Right lobe of liver (tissue), 6 donors: ENCODE results near the gene ANKRD13B. TPM values are rescaled to one million over a fixed set of nuclear protein-coding genes. Genes with fewer than 3 reads are reported as not detected.
A peak's percentile ranks its signal among the peaks of the same experiment; 100 is the strongest.

Experiments used
- ATAC-seq, 4 donors: fragments of 200-7000 bp; cut with Tn5 transposase; one replicate each; pipeline ENCODE4 v1.9.1; 2020; ENCODE audit warnings: mild to moderate bottlenecking in 4 of 4, moderate library complexity in 4 of 4
- DNase-seq, 3 donors: peaks; one replicate each; pipeline ENCODE4 v3.0.0-alpha.2; 2020
- H3K27ac ChIP-seq, 3 donors: fragments of 200-600 bp; one replicate each; pipeline ENCODE4 v1.8.0; 2022
- H3K27me3 ChIP-seq, 2 donors: fragments of 200-600 bp; one replicate each; pipeline ENCODE4 v1.8.0; 2022
- H3K36me3 ChIP-seq, 4 donors: fragments of 200-600 bp; sonication (generic) in 1 of 4; one replicate each; pipeline versions ENCODE4 v1.5.1 to v1.8.0; 2017 to 2022; ENCODE audit warnings: control low read depth in 1 of 4
- H3K4me1 ChIP-seq, 4 donors: fragments of 200-600 bp; sonication (generic) in 1 of 4; one replicate each; pipeline versions ENCODE4 v1.5.1 to v1.8.0; 2017 to 2022; ENCODE audit warnings: control low read depth in 1 of 4
- H3K4me3 ChIP-seq, 3 donors: fragments of 200-600 bp; one replicate each; pipeline ENCODE4 v1.8.0; 2022
- H3K9me3 ChIP-seq, 4 donors: fragments of 200-600 bp; sonication (generic) in 1 of 4; one replicate each; pipeline versions ENCODE4 v1.5.1 to v1.8.0; 2017 to 2022; ENCODE audit warnings: control low read depth in 1 of 4
- CTCF ChIP-seq, 4 donors: fragments of 200-600 bp in 3 of 4; fragments of 450-650 bp in 1 of 4; IDR thresholded peaks; one replicate each; pipeline versions ENCODE4 v1.5.1 to v1.8.0; 2016 to 2022; ENCODE audit warnings: antibody characterized with exemption in 4 of 4, mild to moderate bottlenecking in 2 of 4
- POLR2A ChIP-seq: fragments of 450-650 bp; IDR thresholded peaks from one replicate; pipeline ENCODE4 v1.6.1; 2017; ENCODE audit warnings: antibody characterized with exemption, mild to moderate bottlenecking
- WGBS: methylation state at CpG from one replicate; pipeline ENCODE4 v1.1.6; 2018; ENCODE audit warnings: low coverage, low lambda C conversion rate; ENCODE audit not compliant: insufficient coverage; ENCODE audit errors: missing lambda C conversion rate; 5-methylcytosine and 5-hydroxymethylcytosine counted together
- intact Hi-C, 2 donors: fragments of 100-400 bp; cut with DNase I; formaldehyde crosslinking; loops; one replicate each; pipeline versions ENCODE4 v1.11.2 to v1.14.1; 2022
- total RNA-seq, 6 experiments: library from RNA; depleted of rRNA in 2 of 6; stranded (reverse); fragments of >200 nt in 2 of 6; fragmentation: NEBNext Ultra II Directional in 3 of 6; extraction: Animal tissue kit (Norgen Biotek cat#: 25700) in 3 of 6; gene quantifications; one replicate each; pipeline versions ENCODE4 v1.1.0 to v1.2.4, GENCODE V29; 2016 to 2023
- donor health status: DM: no; HTN: yes; CAD: no.
- donor health status: DM: no; HTN: no; CAD: no.
- donor health status: DM: no; HTN: no; CAD: no.
- donor health status: DM: no; HTN: yes; CAD: no.
- donor health status: DM: no; HTN: yes; CAD: no.

ANKRD13B gene
- total RNA-seq, 6 experiments from 2014 or later: 0.37 to 1.6 (median 0.88) TPM

GRCh38 chr17:29594519-29595090 is 1.7 kb downstream of the ANKRD13B start:
- Histone ChIP-seq H3K4me3 (no peak overlapping the region), H3K4me1 (peaks cover 0 to 27% (median 13%) of the 10 kb centered on the region in 4 donors), H3K9me3 (no peaks in the 10 kb centered on the region), H3K36me3 (no peaks in the 10 kb centered on the region), H3K27ac (no peak overlapping the region), H3K27me3 (no peaks in the 10 kb centered on the region)
- no peak for ATAC-seq
- intact Hi-C loops: no loop called here
- WGBS: 67% methylated on average over 1 of the region's 11 CpGs
- TF ChIP-seq POLR2A: no peak
- peak in 1 of 3 donors; percentile 45 for DNase-seq

GRCh38 chr17:29595107-29595942 is 2.4 kb downstream of the ANKRD13B start:
- Histone ChIP-seq H3K27me3 (no peaks in the 10 kb centered on the region), H3K4me3 (no peak overlapping the region), H3K4me1 (peaks cover 0 to 21% (median 10%) of the 10 kb centered on the region in 4 donors), H3K36me3 (no peaks in the 10 kb centered on the region), H3K9me3 (no peaks in the 10 kb centered on the region), H3K27ac (no peak overlapping the region)
- TF ChIP-seq CTCF (IDR thresholded peaks at IDR 0.05) (no peak), POLR2A (no peak)
- WGBS: 86% methylated on average over 2 of the region's 7 CpGs
- ATAC-seq: no peak
- DNase-seq: no peak
- intact Hi-C loops: no loop called here

- H3K4me3 ChIP-seq: no peak overlapping the region
- H3K36me3 ChIP-seq: no peaks in the 10 kb centered on the region
- H3K9me3 ChIP-seq: no peaks in the 10 kb centered on the region
- H3K4me1 ChIP-seq: peaks cover 0 to 17% (median 8%) of the 10 kb centered on the region in 4 donors
- H3K27me3 ChIP-seq: no peaks in the 10 kb centered on the region
- 72% methylated on average over 2 of the region's 12 CpGs for WGBS
- DNase-seq: peak in 1 of 3 donors; percentile 10
- TF ChIP-seq POLR2A (no peak), CTCF (IDR thresholded peaks at IDR 0.05) (no peak)
- intact Hi-C loops: no loop called here
- H3K27ac ChIP-seq: no peak overlapping the region
- no peak for ATAC-seq
These were observed 3.2 kb downstream of the ANKRD13B start for GRCh38 chr17:29595943-29596774.

GRCh38 chr17:29596811-29597210 is 3.9 kb downstream of the ANKRD13B start:
- ATAC-seq: no peak
- intact Hi-C loops: no loop called here
- H3K9me3 ChIP-seq: no peaks in the 10 kb centered on the region
- 90% methylated on average over 2 of the region's 9 CpGs for WGBS
- H3K4me1 ChIP-seq: peaks cover 0 to 10% (median 5%) of the 10 kb centered on the region in 4 donors
- H3K27ac ChIP-seq: no peak overlapping the region
- no peak for TF ChIP-seq CTCF (IDR thresholded peaks at IDR 0.05)
- TF ChIP-seq POLR2A: no peak
- no peaks in the 10 kb centered on the region for H3K27me3 ChIP-seq
- H3K4me3 ChIP-seq: no peak overlapping the region
- no peaks in the 10 kb centered on the region for H3K36me3 ChIP-seq
- peak in 1 of 3 donors; percentile 6 for DNase-seq
